Measurements from ENCODE around the gene SRPK2. TPM values are rescaled to one million over a fixed set of nuclear protein-coding genes. Genes with fewer than 3 reads are reported as not detected.

The SRPK2 gene
- total and polyA plus RNA-seq, 2 of the 13 experiments (the other 11 are each of a cell fraction or from before 2014, with no cell fraction given), result 10.1 to 22.3 TPM

GRCh38 chr7:105130580-105130979, 258.1 kb downstream of the SRPK2 start:
- no TSS peak for BruUV-seq (replicated peaks)
- H3K9ac ChIP-seq (ENCODE audit: insufficient read depth, low read depth, low read length), result no peak overlapping the region
- TF ChIP-seq CREB3 (CRISPR knock-in tag; IDR thresholded peaks at IDR 0.05) (no peak), CHD2 (IDR thresholded peaks at IDR 0.05; ENCODE audit: low read depth, low read length) (no peak), DR1 (CRISPR knock-in tag; IDR thresholded peaks at IDR 0.05) (no peak), ZUFSP (CRISPR knock-in tag; IDR thresholded peaks at IDR 0.05; ENCODE audit: borderline replicate concordance) (no peak), ZBTB20 (CRISPR knock-in tag; IDR thresholded peaks at IDR 0.05; ENCODE audit: borderline replicate concordance, low read depth) (no peak), CC2D1A (CRISPR knock-in tag; IDR thresholded peaks at IDR 0.05) (no peak), ZSCAN31 (CRISPR knock-in tag; IDR thresholded peaks at IDR 0.05; ENCODE audit: low read depth) (no peak), HDAC6 (IDR thresholded peaks at IDR 0.05; ENCODE audit: low read depth, low read length) (no peak), FOXK1 (CRISPR knock-in tag; IDR thresholded peaks at IDR 0.05; ENCODE audit: borderline replicate concordance, low read depth) (no peak), YY1 (IDR thresholded peaks at IDR 0.05; ENCODE audit: insufficient read depth, insufficient replicate concordance, low read depth, low read length) (no peak), NFAT5 (CRISPR knock-in tag; IDR thresholded peaks at IDR 0.05) (no peak), ZNF160 (CRISPR knock-in tag; IDR thresholded peaks at IDR 0.05) (no peak), JUNB (CRISPR knock-in tag; IDR thresholded peaks at IDR 0.05; ENCODE audit: borderline replicate concordance) (no peak), RXRB (CRISPR knock-in tag; IDR thresholded peaks at IDR 0.05; ENCODE audit: borderline replicate concordance) (no peak), CCAR2 (optimal IDR thresholded peaks at IDR 0.05; ENCODE audit: low read depth, low read length) (no peak), MED1 (CRISPR knock-in tag; IDR thresholded peaks at IDR 0.05) (no peak), ZNF550 (CRISPR knock-in tag; IDR thresholded peaks at IDR 0.05; ENCODE audit: borderline replicate concordance) (no peak), RBFOX2 (IDR thresholded peaks at IDR 0.05; ENCODE audit: low read depth, low read length) (no peak)

More at GRCh38 chr7:105130580-105130979, 258.1 kb downstream of the SRPK2 start:
- H3K79me2 ChIP-seq (ENCODE audit: insufficient read depth, low read length), result no peaks in the 10 kb centered on the region
- H4K20me1 ChIP-seq (ENCODE audit: insufficient read depth, low read length), result no peaks in the 10 kb centered on the region
- H3K4me2 ChIP-seq (ENCODE audit: low read depth, low read length), result no peak overlapping the region
- WGBS (ENCODE audit: low lambda C conversion rate), result 91% methylated on average over 2 of the region's 2 CpGs
- ChIA-PET POLR2A (no interaction called here), CTCF (ENCODE audit: low intra/inter-chr PET ratio, low total read pairs) (no interaction called here)
- no peak overlapping the region for H3K4me3 ChIP-seq (replicated peaks in 1 of 3; ENCODE audit: insufficient read depth in 1 of 3, low read depth in 2 of 3, low read length in 3 of 3)
- no peak overlapping the region for H3K27ac ChIP-seq (ENCODE audit: extremely low read length, insufficient read depth, low read length)
- FAIRE-seq (no peak), ATAC-seq (no peak), DNase-seq (ENCODE audit: low spot score) (no peak)
- no peaks in the 10 kb centered on the region for H3K27me3 ChIP-seq (ENCODE audit: control insufficient read depth in 1 of 2, insufficient read depth in 2 of 2, low read length in 2 of 2)
- H3K9me3 ChIP-seq (ENCODE audit: low read length), result no peaks in the 10 kb centered on the region
- intact Hi-C loops (cut with micrococcal nuclease; ENCODE audit: unreplicated experiment) (no loop called here), in situ Hi-C loops (cut with HindIII; ENCODE audit: extremely low pct_ligation_motif_present, low pct_unique_long_range_greater_than_20kb) (no loop called here)
- no peak overlapping the region for H2AFZ ChIP-seq (ENCODE audit: low read length)
- H3K36me3 ChIP-seq (replicated peaks in 1 of 2; ENCODE audit: control insufficient read depth in 1 of 2, insufficient read depth in 2 of 2, low read length in 2 of 2), result peaks cover 3 to 38% of the 10 kb centered on the region in 2 experiments; a peak in 3 of 5 replicates
- no peaks in the 10 kb centered on the region for H3K4me1 ChIP-seq (ENCODE audit: insufficient read depth, low read length)

Data from HepG2 (cell line).